Measurements from ENCODE around the gene NOS2.
"Not testable (repeated sequence)": the region's sequence is repeated elsewhere in the genome, so short reads cannot be mapped to it uniquely, and the experiment has no call there.

DNA sequence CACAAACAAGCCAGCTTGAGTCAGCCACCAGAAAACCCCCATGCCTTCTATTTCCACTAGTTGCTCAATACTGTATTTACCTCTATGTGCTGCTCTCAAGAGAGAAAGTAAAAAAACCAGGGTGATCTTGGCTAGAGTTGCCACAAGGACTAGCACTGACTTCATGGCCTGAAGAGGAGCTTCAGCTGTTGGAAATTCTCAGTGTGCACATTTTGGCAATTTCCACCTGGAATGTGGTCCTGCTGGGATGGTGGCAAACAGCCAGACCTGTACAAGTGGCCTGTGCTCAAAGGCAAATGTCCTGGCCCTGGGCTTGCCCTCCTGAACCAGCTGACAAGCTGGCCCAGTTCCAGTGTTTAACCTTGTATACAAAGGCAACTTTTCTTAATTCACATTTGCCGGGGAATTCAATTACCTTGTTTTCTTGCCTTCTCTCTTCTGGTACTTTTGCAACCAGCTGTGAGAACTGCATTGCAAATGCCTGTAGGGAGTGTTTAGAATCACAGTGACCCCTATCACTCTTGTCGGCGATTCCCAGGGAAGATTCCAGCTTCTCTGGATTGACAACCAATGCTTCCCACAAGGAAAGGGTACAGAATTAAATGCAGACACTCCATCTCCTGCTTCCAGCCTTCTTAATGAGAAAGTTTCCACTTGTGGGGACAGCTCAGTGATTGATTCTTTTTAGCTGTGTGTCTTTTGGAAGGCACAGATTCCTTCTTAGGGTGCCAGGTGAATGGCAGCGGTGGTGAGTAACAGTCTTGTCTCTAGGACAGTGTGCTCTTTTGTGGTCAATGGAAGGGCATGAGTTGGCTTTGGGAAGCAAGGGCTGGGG is 39.5 kb upstream of the NOS2 start:
- TF ChIP-seq, protein P1, sequence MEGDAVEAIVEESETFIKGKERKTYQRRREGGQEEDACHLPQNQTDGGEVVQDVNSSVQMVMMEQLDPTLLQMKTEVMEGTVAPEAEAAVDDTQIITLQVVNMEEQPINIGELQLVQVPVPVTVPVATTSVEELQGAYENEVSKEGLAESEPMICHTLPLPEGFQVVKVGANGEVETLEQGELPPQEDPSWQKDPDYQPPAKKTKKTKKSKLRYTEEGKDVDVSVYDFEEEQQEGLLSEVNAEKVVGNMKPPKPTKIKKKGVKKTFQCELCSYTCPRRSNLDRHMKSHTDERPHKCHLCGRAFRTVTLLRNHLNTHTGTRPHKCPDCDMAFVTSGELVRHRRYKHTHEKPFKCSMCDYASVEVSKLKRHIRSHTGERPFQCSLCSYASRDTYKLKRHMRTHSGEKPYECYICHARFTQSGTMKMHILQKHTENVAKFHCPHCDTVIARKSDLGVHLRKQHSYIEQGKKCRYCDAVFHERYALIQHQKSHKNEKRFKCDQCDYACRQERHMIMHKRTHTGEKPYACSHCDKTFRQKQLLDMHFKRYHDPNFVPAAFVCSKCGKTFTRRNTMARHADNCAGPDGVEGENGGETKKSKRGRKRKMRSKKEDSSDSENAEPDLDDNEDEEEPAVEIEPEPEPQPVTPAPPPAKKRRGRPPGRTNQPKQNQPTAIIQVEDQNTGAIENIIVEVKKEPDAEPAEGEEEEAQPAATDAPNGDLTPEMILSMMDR (conservative IDR thresholded peaks at IDR 0.05; ENCODE audit: low read depth, low read length) = not testable (repeated sequence)
- TF ChIP-seq EZH2 (IDR thresholded peaks at IDR 0.05; ENCODE audit: borderline replicate concordance, low read depth, low read length, poor library complexity, severe bottlenecking) = not testable (repeated sequence)

Data from A673 (cell line).